ENCODE measurements around the gene LRP1B.
A peak's percentile ranks its signal among the peaks of the same experiment; 100 is the strongest.

Gene LRP1B

DNA sequence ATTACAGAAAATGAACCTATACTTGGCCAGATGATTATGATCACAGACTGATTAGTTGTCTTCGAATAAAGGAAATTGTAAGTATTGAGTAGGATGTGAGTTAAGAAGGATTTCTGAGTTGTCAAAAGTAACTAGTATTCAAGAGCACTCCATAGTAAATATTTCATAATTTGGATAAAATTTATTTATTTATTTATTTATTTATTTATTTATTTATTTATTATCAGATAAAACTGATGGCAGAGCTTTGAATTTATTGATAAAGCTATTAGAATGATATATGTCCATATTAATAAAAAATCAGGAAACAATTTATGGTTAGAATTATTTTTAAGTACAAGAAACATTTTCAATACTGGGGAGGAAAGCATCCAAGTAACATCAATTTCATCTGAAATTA, 1634.1 kb downstream of the LRP1B start:
- no peak overlapping the region for H3K4me3 ChIP-seq (ENCODE audit: low read length)
- TF ChIP-seq, protein P1, sequence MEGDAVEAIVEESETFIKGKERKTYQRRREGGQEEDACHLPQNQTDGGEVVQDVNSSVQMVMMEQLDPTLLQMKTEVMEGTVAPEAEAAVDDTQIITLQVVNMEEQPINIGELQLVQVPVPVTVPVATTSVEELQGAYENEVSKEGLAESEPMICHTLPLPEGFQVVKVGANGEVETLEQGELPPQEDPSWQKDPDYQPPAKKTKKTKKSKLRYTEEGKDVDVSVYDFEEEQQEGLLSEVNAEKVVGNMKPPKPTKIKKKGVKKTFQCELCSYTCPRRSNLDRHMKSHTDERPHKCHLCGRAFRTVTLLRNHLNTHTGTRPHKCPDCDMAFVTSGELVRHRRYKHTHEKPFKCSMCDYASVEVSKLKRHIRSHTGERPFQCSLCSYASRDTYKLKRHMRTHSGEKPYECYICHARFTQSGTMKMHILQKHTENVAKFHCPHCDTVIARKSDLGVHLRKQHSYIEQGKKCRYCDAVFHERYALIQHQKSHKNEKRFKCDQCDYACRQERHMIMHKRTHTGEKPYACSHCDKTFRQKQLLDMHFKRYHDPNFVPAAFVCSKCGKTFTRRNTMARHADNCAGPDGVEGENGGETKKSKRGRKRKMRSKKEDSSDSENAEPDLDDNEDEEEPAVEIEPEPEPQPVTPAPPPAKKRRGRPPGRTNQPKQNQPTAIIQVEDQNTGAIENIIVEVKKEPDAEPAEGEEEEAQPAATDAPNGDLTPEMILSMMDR (IDR thresholded peaks at IDR 0.05; ENCODE audit: insufficient read depth, low read depth, low read length, missing control alignments): no peak
- no peak for DNase-seq (ENCODE audit: low read depth)

GRCh38 chr2:140491876-140492275, 1638.9 kb downstream of the LRP1B start:
- H3K4me3 ChIP-seq (ENCODE audit: low read length): no peak overlapping the region
- DNase-seq (ENCODE audit: low read depth): no peak
- TF ChIP-seq, protein P1 (IDR thresholded peaks at IDR 0.05; ENCODE audit: insufficient read depth, low read depth, low read length, missing control alignments): no peak

GRCh38 chr2:140489193-140489592, 1641.6 kb downstream of the LRP1B start:
- no peak overlapping the region for H3K4me3 ChIP-seq (ENCODE audit: low read length)
- DNase-seq (ENCODE audit: low read depth): no peak
- TF ChIP-seq, protein P1 (IDR thresholded peaks at IDR 0.05; ENCODE audit: insufficient read depth, low read depth, low read length, missing control alignments): no peak

- H3K4me3 ChIP-seq (ENCODE audit: low read length): no peak overlapping the region
- DNase-seq (ENCODE audit: low read depth): no peak
- TF ChIP-seq, protein P1 (IDR thresholded peaks at IDR 0.05; ENCODE audit: insufficient read depth, low read depth, low read length, missing control alignments): no peak
Measured at GRCh38 chr2:140481136-140481535, 1649.7 kb downstream of the LRP1B start.

- DNase-seq (ENCODE audit: low read depth): peak; percentile 36
- TF ChIP-seq, protein P1 (IDR thresholded peaks at IDR 0.05; ENCODE audit: insufficient read depth, low read depth, low read length, missing control alignments): no peak
- H3K4me3 ChIP-seq (ENCODE audit: low read length): no peak overlapping the region
Measured at GRCh38 chr2:140473851-140474250, 1657.0 kb downstream of the LRP1B start.

DNA sequence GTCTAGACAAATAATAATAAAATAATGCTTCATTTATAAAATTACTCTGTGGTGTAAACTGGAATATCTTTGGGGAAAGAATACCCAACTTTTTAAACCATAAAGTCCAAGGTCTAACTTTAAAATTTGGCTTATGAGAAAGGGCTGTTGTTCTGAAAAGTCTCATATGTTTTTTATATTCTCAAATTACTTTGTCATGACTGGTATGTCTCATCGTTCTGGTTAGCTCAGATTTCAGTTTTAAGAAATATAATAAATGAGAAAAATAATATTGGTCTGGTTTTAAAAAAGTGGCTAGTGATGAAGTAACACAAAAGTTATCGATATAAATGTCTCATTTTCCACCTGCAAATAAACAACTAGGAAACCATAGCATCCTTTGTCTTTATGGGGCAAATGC, 1658.1 kb downstream of the LRP1B start:
- DNase-seq (ENCODE audit: low read depth): no peak
- TF ChIP-seq, protein P1 (IDR thresholded peaks at IDR 0.05; ENCODE audit: insufficient read depth, low read depth, low read length, missing control alignments): no peak
- H3K4me3 ChIP-seq (ENCODE audit: low read length): no peak overlapping the region

DNA sequence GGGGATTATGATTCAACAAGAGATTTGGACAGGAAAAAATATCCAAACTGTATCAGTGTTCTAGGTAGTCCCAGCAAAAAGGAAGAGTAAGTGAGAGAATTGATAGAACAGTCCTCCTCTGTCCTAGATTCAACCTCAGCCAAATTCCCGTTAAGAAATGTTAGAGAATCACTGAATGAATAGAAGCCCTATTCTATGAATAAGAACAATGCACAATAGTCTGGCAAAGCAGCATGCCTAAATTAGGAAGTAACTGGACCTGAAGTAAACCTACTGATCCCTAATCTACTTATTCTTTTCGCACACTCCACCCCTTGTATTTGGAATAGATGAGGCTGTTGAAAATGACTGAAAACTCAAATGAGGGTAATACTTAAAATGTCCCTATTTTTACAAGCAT, 1665.5 kb downstream of the LRP1B start:
- TF ChIP-seq, protein P1 (IDR thresholded peaks at IDR 0.05; ENCODE audit: insufficient read depth, low read depth, low read length, missing control alignments): no peak
- no peak for DNase-seq (ENCODE audit: low read depth)
- no peak overlapping the region for H3K4me3 ChIP-seq (ENCODE audit: low read length)
